Panc1 (cell line): ENCODE results near the gene YTHDF1.

Experiments
- CTCF ChIP-seq: fragments of 450-650 bp; IDR thresholded peaks from 2 replicates; pipeline ENCODE4 v1.5.1; 2017; ENCODE audit warnings: mild to moderate bottlenecking
- POLR2AphosphoS5 ChIP-seq: IDR thresholded peaks from 2 replicates; pipeline ENCODE4 v1.6.1; 2012; ENCODE audit warnings: mild to moderate bottlenecking, low read depth, low read length, moderate library complexity
- REST ChIP-seq, 2 experiments: IDR thresholded peaks; 2 replicates each; pipeline ENCODE4 v1.6.1; 2011 to 2012; ENCODE audit warnings: low read depth in 2 of 2, control low read depth in 1 of 2, low read length in 1 of 2, mild to moderate bottlenecking in 1 of 2, moderate library complexity in 1 of 2; ENCODE audit not compliant: insufficient read depth in 1 of 2
- SIN3A ChIP-seq: IDR thresholded peaks from 2 replicates; pipeline ENCODE4 v1.6.1; 2012; ENCODE audit warnings: low read depth, mild to moderate bottlenecking, low read length, moderate library complexity, borderline replicate concordance; ENCODE audit not compliant: insufficient read depth
- TCF7L2 ChIP-seq: IDR thresholded peaks from 2 replicates; pipeline ENCODE4 v1.6.1; 2011; ENCODE audit warnings: mild to moderate bottlenecking, low read depth, low read length, inconsistent platforms

- no peak for TF ChIP-seq CTCF
- TF ChIP-seq TCF7L2, result no peak
- TF ChIP-seq POLR2AphosphoS5, result no peak
- TF ChIP-seq SIN3A, result no peak
- no peak for TF ChIP-seq REST (IDR thresholded peaks at IDR 0.05; ENCODE audit: insufficient read depth in 1 of 2, low read depth in 2 of 2, low read length in 1 of 2)
Observed at GRCh38 chr20:63239431-63239830, 23.5 kb upstream of the YTHDF1 start.
